GM19438 (cell line): Measurements from ENCODE around the gene CHTOP.
"Not testable (repeated sequence)": the region's sequence is repeated elsewhere in the genome, so short reads cannot be mapped to it uniquely, and the experiment has no call there.

Experiments
- ATAC-seq: cut with Tn5 transposase; IDR thresholded peaks from one replicate; pipeline ENCODE4 v1.9.1; 2021; ENCODE audit warnings: low read depth; ENCODE audit not compliant: unreplicated experiment

The CHTOP gene, protein sequence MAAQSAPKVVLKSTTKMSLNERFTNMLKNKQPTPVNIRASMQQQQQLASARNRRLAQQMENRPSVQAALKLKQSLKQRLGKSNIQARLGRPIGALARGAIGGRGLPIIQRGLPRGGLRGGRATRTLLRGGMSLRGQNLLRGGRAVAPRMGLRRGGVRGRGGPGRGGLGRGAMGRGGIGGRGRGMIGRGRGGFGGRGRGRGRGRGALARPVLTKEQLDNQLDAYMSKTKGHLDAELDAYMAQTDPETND

DNA sequence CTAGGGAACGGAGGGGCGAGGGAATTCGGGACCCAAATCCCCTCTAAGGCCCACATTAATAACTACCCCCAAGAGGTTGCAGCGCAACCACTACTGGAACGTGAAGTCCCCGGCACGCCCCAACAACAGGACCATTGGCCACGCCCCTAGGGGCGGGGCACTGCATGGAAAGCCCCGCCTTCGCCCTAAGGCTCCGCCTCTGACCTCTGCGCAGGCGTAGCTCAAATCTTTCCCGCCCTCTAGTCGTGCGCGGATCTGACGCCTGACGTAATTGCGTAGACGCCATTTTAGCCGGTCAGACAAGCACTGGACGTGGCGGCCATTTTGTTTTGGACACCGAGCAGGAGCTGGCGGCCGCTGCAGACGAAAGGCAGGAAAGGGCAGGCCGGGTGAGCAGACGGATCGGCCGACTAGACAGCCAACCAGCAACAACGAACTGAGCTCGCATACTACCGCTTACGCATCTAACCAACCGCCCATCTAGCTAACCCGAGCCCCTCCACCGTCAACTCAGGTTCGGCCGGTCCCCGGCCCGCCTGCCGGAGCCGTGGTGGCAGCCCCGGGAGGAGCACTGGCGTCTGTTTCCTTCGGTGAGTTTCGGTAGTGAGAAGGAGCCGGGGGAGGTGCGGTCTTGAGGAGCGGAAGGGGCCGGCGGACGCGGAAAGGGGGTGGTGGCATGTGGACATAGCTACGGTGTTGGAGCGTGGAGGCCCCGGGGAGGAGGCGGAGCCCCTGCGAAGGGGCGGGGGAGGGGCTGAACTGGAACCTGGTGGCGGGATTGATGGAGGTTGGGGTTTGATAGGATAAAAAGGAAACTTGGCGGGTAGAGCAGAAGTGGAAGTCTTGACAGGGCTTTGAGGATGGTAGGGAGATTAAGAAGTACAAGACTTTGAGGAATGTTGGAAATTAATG lies at the start of gene CHTOP:
Gene CHTOP, plus strand, starts transcription at position 313 of the 912 bp plus-strand sequence. CDS start 2,523 bp downstream, outside the sequence.
- ATAC-seq, result peak; percentile 88

DNA sequence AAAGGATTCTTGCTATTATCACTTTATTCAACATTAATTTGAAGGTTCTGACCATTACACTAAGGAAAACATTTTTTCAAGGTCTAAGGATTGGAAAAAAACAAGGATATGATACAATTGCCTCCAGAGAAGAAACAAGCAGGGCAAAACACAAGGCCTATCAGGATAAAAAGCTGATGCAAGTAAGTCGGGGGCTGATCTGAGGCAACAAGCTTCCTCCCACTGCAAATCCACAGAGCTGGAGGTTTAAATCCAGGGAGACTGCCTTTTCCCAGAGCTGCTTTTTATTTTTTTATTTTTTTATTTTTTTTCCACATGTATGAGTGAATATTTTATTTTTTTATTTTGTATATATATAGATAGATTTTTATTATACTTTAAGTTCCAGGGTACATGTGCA lies 48.9 kb upstream of the CHTOP start:
- no peak for ATAC-seq

DNA sequence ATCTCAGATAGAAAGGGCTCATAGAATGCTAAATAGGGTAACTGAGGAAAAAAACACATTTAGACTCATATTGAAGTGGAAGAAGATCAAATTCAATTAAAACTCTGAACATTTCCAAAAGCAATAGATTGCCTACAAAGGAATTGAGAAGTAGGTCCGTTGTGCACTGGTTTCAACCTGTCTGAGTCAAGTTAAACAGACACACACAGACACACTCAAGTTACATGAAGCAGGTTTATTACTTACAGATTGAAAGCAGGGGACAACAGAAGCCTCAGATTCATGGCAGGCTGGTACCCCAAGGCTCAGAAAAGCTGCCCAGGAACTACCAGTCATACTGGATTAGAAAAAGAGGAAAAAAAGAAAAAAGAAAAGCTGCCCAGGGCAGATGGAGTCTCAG lies 47.5 kb upstream of the CHTOP start:
- no peak for ATAC-seq

DNA sequence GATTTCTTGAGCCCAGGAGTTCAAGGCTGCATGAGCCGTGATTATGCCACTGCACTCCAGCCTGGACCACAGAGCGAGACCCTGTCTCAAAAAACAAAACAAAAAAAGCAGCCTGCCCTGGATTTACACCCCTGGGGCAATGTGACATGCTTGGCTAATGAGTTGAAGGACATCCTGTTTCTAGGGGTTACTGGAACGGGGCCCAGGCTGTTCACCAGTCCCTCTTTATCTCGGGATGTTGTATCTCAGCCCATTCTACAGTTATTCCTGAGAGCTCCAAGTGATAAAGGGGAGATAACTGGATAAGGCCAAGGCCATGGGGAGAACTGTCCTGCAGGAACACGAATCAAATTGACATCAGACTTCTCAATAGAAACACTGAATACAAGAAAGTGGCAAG lies 46.6 kb upstream of the CHTOP start:
- no peak for ATAC-seq

DNA sequence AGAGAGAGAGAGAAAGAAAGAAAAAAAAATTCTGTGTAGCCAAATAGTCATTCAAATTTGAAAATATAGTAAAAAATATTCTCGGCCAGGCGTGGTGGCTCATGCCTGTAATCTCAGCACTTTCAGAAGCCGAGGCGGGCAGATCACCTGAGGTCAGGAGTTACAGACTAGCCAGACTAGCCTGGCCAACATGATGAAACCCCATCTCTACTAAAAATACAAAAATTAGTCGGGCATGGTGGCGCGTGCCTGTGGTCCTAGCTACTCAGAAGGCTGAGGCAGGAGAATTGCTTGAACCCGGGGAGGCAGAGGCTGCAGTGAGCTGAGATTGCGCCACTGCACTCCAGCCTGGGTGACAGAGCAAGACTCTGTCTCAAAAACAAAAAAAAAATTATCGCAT lies 45.8 kb upstream of the CHTOP start:
- not testable (repeated sequence) for ATAC-seq

DNA sequence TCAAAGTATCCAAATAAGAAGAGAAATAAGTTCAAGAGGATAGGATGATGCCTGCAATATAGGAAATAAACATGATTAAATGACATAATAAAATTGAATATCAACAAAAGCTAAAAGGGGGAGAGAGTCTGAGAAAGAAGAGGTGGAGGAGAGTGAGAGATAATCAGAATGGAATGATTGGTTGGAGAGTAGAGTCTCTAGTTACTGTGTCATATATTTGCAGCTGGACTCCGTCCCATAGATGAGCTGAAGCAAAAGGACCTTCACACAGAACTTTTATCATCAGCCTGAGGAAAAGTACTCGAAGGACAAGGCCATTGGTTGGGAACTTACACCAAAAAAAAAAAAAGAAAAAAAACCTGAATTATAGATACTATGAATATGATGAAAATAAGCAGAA lies 45.4 kb upstream of the CHTOP start:
- ATAC-seq, result no peak

DNA sequence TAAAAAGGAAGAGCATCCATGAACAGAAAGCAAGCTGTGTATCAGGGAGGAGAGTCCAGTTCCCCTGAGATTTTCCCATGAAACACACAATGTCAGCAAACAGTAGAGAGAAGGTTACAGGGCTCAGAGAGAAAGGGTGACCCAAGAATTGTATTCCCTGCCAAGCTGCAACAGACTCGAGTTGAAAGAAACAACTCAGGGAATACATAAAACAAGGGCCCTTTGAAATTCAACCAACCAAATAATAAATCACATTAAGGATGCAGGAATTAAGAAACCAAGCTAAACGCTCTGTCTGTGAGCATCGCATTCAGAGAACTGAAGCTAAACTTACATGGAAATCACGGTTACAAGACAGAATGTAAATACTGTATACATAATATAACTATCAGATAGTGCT lies 41.1 kb upstream of the CHTOP start:
- no peak for ATAC-seq

DNA sequence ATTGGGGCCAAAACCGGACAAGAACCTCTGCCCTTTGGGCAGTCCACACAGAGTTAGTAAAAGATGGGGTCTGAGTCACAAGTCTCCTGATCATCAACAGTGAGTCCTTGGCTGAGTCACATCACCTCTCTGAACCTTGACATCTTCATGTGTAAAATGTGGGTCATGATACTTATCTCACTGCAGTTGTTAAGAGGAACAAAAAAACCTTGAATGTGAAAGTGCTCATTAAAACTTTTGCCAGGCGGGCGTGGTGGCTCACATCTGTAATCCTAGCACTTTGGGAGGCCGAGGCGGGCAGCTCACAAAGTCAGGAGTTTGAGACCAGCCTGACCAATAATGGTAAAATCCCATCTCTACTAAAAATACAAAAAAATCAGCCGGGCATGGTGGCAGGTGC lies 36.7 kb upstream of the CHTOP start:
- no peak for ATAC-seq

DNA sequence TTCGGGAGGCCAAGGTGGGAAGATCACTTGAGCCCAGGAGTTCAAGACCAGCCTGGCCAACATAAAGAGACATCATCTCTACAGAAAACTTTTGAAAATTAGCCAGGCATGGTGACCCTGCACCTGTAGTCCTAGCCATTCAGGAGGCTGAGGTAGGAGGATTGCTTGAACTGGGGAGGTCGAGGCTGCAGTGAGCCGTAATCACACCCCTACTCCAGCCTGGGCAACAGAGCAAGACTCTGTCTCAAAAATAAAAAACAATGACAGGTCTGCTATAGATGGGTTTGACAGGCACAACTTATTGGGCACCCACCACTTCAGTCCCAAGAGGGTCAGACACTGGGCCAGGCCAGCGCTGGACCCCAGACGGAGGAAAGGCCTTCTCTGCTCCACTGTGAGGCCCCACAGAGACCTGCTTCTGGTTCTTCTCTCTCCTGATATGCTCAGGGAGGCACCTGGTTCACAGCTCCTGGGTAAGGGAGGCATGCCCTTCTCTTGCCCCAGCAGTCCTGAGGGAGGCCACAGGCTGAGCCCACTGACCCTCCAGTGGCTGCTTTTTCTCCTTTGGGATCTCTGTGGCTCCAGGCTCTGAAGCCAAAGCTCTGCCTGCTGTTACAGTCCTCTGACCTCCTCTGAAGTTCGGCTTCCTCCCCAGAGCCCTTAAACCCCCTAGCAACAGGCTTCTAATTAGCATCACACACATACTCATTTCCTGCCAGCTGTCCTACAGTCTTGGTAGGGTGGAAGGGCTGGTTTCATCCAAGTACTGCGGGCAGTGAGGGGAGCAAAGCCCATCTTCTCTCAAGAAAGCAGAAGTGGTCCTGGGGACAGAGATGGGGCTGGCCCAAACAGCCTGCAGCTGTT lies 35.3 kb upstream of the CHTOP start:
- peak; percentile 99 for ATAC-seq

DNA sequence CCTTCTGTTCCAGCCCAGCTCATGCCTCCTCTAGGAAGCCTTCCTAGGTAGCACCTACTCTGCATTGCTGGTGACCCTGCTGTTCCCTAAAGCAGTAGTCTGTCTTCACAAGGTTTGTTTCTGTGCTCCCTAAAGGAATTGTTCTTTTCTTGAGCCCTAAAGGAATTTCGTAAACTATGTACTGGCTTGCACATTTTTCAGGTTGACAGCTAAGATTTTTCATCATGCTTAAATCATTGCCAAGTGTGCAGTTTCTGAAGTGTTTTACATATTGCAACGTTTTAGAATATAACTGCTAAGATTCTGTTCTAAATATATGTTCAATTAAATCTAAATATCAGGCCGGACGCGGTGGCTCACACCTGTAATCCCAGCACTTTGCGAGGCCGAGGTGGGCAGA lies 34.0 kb upstream of the CHTOP start:
- ATAC-seq, result no peak

DNA sequence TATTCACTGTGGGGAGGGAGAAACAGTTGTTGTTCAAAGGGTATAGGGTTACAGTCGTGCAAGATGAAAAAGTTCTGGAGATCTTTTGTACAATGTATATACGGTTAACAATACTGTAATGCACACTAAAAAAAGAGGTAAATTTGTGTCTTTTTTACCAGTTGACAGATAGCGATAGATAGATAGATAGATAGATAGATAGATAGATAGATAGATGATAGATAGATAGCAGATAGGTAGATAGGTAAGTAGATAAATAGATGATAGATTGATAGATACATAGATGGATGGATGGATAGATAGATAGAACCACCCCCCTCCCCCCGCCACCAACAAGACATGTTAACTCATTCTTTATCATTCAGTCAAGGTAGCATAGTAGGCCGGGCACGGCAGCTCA lies 31.1 kb upstream of the CHTOP start:
- ATAC-seq, result no peak

DNA sequence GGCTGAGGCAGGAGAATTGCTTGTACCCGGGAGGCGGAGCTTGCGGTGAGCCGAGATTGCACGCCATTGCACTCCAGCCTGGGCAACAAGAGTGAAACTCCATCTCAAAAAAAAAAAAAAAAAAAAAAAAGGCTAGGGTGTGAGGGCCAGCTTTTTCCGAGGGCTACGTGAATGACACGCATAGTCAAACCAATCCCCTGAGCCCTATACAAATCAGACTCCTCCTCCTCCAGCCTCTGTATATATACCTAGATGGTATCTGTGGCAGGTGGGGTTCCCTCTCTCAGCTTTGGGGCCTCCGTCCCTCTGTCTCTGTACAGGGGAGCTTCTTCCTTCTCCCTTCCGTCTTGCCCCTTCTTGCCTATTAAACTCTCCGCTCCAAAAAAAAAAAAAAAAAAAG lies 27.7 kb upstream of the CHTOP start:
- no peak for ATAC-seq

DNA sequence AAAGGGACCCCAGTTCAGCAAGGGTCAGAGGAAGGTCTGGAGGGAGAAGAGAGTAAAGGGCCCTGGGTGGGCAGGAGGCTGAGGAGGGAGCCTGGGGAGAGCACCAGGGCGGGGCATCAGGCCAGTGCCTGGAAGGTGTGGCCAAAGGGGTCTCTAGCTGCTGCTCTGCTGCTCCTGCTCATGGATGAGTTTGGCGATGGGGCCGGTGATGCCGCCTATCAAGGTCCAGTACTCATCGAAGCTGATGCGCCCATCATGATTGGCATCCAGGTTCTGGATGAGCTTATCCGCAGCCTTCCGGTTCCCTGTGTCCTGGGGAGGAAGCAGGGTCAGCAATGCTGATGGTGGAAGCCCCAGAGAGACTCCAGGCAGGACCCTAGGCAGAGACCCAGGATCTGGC lies 26.5 kb upstream of the CHTOP start:
- ATAC-seq, result no peak

DNA sequence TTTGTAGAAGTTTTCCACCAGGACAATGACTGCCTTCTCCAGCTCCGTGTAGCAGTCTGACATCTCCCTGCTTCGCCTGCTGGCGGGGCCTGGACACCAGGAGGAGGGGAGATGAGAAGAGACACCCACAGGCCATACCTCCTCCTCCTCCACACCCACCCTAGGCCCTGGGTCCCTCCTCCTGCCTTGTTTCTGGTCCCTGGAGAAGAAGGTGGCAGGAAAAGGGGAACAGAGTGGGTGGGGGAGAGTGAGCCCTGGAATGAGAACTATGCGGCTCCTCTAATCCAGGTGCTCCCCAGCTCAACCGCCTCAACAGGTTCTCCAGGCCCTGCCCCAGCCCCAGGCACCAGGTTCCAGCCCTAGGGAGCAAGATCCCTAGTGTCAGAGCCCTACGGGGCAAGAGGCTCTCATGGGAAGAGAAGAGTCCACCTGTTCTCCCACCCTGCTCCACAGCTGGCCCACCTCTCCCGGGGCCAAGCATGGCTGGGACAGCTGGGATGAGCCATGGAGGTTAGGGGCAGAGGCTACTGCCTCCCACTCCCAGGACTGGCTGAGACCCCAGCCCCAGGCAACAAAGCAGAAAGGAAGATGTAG lies 25.7 kb upstream of the CHTOP start:
- ATAC-seq, result no peak

DNA sequence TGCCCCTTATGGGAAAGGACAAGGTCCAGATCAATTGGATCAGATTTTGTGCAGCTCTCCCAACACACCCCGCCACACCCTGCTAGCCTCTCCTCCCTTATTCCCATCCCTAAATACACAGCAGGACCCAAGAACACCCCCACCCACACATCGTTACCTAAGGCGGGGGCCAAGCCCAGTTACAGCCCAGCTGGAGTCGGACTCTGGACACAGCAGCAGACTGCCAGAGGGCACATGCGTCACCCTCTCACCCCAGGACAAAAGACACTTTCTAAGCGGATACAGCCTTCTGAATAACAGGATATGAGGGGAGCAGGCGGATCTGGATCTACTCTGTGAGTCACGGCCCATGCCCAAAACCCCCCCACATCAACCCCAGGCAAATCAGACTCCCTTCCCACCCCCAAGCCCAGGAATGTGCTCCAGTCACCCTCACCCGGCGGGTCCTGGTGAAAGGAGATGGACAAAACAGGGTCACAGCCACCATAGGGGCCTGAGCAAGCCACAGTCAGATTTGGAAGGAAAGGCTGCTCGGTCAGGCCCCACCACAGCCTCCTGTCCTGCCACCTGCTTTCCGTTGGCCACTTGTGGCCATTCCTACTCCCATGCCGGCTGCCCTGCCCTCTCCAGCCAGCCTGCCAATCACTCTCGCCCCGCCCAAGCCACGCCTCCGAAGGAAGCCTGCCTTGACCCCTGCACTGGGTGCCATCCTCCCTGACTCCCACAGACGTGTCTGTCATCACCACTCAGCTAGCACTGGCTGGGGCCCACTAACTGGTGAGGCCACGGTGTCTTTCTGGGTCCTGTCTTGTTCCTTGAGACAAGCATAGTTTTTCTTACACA lies 24.9 kb upstream of the CHTOP start:
- ATAC-seq, result no peak

DNA sequence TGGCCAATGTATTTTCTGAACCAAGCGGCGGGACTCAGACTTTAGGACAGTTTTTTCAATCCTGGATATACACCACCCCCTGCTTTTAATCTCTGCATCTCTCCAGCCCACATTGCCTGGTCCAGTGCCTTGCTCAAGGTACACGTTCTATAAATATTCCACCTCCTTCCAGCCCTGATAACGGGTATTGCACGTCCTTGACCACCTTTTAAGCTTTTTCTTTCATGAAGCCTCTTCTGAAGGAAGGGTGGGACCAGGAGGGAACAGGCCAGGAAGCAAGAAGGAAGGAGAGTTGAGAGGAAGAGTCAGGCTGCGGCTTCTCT lies 24.3 kb upstream of the CHTOP start:
- no peak for ATAC-seq

DNA sequence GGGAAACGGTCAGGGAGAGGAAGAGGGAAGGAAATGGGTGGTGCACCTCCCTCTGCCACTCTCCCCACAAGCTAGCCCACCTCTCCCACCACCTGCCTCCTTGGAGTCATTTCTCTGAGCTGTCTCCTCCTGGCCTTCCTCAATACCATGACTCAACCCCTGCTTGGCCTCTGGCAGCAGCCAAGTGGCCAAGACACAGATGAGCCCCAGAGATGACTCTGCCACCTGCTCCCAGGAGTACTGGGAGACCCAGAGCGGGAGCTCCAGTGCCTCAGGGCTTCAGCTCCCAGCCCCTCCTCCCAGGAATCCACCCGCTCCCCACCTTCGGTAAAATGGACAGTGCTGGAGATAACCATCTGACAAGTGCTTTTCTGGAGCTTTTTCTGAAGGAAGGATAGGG lies 23.5 kb upstream of the CHTOP start:
- ATAC-seq, result no peak

DNA sequence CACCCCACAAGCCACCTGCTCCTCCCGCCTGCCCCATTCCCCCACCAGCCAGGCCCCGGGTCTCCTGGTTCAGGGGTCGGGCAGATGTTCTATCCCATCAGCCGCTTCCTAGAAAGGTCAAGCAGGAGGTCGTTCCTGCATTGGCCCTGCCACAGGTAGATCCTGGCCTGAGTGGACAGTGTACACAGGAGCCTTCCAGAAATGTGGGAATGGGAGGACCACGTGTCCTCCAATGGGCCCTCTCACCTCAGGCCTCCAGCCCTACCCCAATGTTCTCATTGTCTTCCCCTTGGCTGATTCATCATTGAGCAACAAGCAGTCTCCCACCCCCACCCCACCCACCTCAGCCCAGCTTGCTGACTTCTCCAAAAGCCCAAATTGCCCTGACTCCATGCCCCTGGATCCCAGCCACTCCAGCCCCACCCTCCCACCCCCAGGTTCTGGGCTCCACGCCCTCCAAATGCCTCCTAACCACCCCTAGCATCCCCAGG lies 23.0 kb upstream of the CHTOP start:
- no peak for ATAC-seq

DNA sequence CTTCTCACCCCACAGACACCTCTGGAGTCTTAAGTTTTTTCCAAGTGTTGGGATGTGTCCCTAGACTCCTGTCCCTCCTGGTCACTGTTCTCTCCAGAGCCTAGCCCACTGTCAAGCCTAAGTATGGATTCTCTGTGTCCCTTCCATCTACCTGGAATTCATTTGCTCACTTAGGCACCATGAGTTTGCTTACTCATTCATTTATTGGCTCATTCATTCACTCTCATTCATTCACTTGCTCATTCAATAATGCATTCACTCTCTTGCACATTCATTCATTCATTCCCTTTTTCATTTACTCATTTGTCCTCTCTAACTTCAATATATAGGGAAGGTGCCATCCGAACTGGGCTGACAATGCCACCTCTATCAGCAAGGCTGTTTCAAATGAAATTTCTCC lies 22.5 kb upstream of the CHTOP start:
- no peak for ATAC-seq
